D341Med (cell line): Measurements from ENCODE around the gene MAN1A1.

Experiments used
- DNase-seq: peaks from one replicate; pipeline ENCODE4 v3.0.0; 2012; ENCODE audit warnings: low spot score

MAN1A1 gene

GRCh38 chr6:119233312-119233984, 116.1 kb downstream of the MAN1A1 start:
- DNase-seq: no peak

GRCh38 chr6:119231394-119231793, 118.2 kb downstream of the MAN1A1 start:
- no peak for DNase-seq

GRCh38 chr6:119230160-119230559, 119.4 kb downstream of the MAN1A1 start:
- DNase-seq: no peak

DNA sequence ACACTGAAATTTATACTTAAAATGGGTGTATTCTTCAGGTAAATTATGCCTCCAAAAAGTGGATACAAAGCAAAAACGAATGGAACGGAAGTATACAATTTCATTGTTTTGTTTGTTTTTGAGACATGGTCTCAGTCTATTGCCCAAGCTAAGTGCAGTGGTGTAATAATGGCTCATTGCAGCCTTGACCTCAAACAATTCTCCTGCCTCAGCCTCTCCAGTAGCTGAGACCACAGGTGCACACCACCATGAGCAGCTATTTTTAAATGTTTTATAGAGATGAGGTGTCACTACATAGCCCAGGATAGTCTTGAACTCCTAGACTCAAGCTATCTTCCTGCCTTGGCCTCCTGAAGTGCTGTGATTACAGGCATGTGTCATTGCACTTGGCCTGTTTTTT, 122.2 kb downstream of the MAN1A1 start:
- no peak for DNase-seq

DNA sequence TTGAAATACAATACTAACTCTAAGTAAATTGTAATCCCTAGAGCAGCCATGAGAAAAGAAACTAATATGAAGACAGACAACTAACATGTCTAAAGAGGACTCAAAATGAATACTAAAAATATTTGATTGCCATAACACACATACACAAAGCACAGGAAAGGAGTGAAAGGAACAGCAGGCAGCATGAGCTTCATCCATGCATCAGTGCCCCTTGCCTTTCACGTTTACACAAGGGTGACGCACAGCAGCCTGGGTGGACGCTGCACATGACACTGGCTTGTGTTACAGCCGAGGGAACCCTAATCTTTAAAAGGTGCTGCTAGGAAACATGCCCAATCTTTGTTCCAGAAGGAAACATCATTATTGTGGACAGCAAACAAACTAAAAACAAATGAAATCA, 123.5 kb downstream of the MAN1A1 start:
- DNase-seq: no peak

- no peak for DNase-seq
These were observed 125.4 kb downstream of the MAN1A1 start for GRCh38 chr6:119224095-119224701.

GRCh38 chr6:119220452-119220851, 129.1 kb downstream of the MAN1A1 start:
- DNase-seq: no peak

GRCh38 chr6:119218548-119218947, 131.0 kb downstream of the MAN1A1 start:
- DNase-seq: no peak

DNA sequence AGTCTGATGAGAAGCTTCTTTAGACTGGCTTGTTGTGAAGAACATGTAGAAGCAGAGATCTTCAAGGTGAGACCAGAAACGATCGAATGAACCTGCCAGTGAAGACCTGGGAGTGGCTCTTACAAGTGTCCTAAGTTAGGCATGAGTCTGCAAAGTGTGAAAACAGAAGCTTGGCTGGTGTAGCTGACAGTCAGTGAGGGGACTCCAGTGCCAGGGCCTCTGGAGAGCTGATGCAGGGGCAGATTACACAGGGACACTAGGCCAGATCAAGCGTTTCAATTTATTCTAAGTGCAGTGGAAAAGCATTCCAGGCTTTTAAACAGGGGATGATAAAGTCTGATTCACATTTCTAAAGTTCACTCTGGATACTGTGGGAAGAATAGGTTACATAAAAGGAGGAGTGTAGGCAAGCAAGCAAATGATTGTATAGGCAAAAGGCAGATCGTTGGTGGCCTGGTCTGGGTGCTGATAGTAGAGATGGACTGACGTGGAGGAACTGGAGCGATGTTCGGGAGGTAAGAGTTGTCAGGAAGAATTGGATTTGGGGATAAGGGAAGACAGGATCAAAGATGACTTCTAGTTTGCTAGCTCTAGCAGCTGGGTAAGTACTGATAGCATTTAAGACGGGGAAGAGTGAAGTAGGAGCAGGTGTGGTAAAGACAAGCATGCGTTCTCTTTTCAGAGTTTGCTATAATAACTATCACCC, 133.5 kb downstream of the MAN1A1 start:
- no peak for DNase-seq

DNA sequence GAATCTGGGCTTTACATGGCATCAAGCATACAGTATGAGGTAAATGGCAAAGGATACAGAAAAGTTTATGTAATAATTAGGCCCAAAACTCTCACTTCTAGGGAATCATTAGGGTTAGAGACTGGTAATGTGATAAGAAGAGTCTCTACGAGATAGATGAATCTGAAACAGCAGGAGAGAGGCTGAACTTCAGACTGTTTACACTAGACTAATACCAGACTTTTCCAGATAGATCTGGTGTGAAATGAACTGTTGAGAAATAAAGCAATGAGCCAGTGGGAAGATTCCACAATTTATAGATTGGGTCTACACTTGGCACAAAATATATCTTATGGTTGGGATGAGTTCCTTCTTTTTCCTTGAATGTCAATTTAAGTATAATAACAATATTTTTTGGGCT, 134.3 kb downstream of the MAN1A1 start:
- no peak for DNase-seq

GRCh38 chr6:119210596-119210995, 139.0 kb downstream of the MAN1A1 start:
- DNase-seq: no peak

DNA sequence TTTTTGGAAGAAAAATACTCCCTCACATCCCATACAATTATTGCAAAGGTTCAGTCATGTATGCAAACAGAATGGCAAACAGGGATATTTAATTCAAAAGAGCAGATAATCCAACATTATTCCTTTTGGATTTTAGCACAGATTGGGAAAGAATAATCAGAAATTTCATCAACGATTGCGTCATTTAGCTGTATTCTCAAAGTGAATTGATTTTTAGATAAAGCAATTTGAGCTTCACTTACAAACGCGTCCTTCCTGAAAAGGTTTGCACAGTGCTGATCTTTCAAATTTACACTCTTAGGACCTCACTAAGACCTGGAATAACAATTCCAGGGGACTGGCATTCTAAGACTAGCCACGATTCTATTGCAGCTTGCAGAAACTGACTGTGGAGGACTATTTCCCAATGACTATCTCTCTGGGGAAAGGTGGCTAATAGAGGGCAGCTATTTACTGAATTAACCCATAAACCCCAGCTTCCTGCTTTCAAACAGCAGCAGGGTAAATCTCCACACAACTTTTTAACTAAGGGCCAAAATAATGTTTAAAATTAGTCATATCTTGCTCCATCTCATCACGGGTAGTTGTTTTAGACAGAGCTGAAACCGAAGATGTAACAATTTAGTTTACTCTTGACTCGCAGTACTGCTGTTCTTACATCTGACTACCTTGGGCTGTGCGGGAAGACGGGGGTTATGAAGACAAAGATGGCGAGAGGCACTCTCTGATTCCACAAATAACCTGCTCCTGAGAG, 139.9 kb downstream of the MAN1A1 start:
- DNase-seq: no peak

GRCh38 chr6:119207971-119208725, 141.4 kb downstream of the MAN1A1 start:
- DNase-seq: no peak

- no peak for DNase-seq
These were observed 142.2 kb downstream of the MAN1A1 start for GRCh38 chr6:119207327-119207726.

- no peak for DNase-seq
These were observed 143.5 kb downstream of the MAN1A1 start for GRCh38 chr6:119205911-119206618.

- no peak for DNase-seq
These were observed 144.8 kb downstream of the MAN1A1 start for GRCh38 chr6:119204719-119205118.

GRCh38 chr6:119201480-119201879, 148.1 kb downstream of the MAN1A1 start:
- no peak for DNase-seq

- no peak for DNase-seq
These were observed 148.9 kb downstream of the MAN1A1 start for GRCh38 chr6:119200512-119201175.

- DNase-seq: no peak
These were observed 152.3 kb downstream of the MAN1A1 start for GRCh38 chr6:119197271-119197670.

- DNase-seq: no peak
These were observed 152.8 kb downstream of the MAN1A1 start for GRCh38 chr6:119196715-119197114.

DNA sequence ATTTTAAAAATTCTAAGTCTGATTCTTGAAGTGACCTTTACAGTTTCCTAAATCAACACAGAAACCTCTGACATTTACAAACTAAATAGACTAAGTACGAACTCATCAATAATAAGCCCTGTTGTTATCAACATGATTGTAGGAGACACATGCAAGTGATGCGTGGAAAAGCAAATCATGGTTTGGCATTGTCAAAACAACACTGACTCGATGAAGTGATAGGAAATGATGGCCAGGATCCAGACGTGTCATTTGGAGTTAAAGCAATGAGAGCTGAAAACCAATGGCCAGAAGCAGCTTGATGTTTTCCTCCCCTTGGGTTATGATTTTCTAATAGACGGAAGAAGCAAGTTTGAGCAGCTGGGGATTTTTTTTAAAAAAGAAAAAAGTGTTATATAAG, 153.7 kb downstream of the MAN1A1 start:
- no peak for DNase-seq
